ENCODE results near the gene SYT17.

DNA sequence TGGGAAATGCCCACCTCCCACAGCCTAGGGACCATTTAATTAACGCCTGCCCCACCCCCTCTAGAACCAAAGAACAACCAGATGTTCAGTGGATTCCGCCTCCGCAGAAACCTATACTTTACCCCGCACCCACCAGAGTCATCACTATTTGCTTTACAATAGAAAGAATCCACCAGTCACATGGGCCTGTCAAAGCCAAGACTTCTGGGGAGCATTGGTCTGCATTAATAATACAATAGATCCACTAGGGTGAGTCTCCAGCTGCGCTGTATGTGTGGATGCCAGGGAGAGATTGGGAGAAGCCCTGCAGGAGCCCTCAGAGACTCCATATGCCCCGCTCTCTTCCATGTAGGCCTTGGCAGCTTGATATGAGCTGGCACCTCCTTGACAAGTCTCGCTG, 148.8 kb downstream of the SYT17 start:
- no peak for TF ChIP-seq POLR2AphosphoS5 (IDR thresholded peaks at IDR 0.05)
- no peak for TF ChIP-seq EP300 (IDR thresholded peaks at IDR 0.05)
